ENCODE measurements around the gene NKX1-2.

GRCh38 chr10:124414076-124414475 lies 35.8 kb downstream of the NKX1-2 start:
- TF ChIP-seq CTCF (IDR thresholded peaks at IDR 0.05) (no peak), POLR2A (IDR thresholded peaks at IDR 0.05) (no peak)
